Mesendoderm (in vitro differentiated cells): Measurements from ENCODE around the gene TRAPPC2.

Experiments
- DNase-seq: peaks from one replicate; pipeline ENCODE4 v3.0.0; 2013
- H2AK5ac ChIP-seq: 2 replicates; pipeline ENCODE4 v1.6.1; 2013; ENCODE audit warnings: low read length, inconsistent platforms
- H2BK120ac ChIP-seq: 2 replicates; pipeline ENCODE4 v1.6.1; 2013; ENCODE audit warnings: low read depth, mild to moderate bottlenecking, low read length, moderate library complexity, mixed read lengths
- H2BK15ac ChIP-seq: replicated peaks from 2 replicates; pipeline ENCODE4 v1.6.1; 2013; ENCODE audit warnings: low read depth, mild to moderate bottlenecking, moderate library complexity
- H2BK5ac ChIP-seq: 2 replicates; pipeline ENCODE4 v1.6.1; 2013; ENCODE audit warnings: low read length, inconsistent platforms
- H3K18ac ChIP-seq: 2 replicates; pipeline ENCODE4 v1.6.1; 2013; ENCODE audit warnings: mild to moderate bottlenecking, low read length, mixed read lengths
- H3K23ac ChIP-seq: one replicate; pipeline ENCODE4 v1.6.1; 2013; ENCODE audit warnings: low read length
- H3K27ac ChIP-seq: 2 replicates; pipeline ENCODE4 v1.5.1; 2013; ENCODE audit warnings: low read depth, mild to moderate bottlenecking, inconsistent platforms, low read length, moderate library complexity
- H3K27me3 ChIP-seq: 2 replicates; pipeline ENCODE4 v1.6.1; 2013; ENCODE audit warnings: low read length, control low read depth, mild to moderate bottlenecking, inconsistent platforms; ENCODE audit not compliant: insufficient read depth, poor library complexity
- H3K36me3 ChIP-seq: 2 replicates; pipeline ENCODE4 v1.6.1; 2013; ENCODE audit warnings: low read length, inconsistent platforms; ENCODE audit not compliant: control insufficient read depth, insufficient read depth
- H3K4ac ChIP-seq: one replicate; pipeline ENCODE4 v1.6.1; 2013; ENCODE audit warnings: low read depth, mild to moderate bottlenecking, low read length, moderate library complexity
- H3K4me1 ChIP-seq: 2 replicates; pipeline ENCODE4 v1.6.1; 2013; ENCODE audit warnings: low read depth, low read length, inconsistent platforms; ENCODE audit not compliant: control insufficient read depth
- H3K4me2 ChIP-seq: 2 replicates; pipeline ENCODE4 v1.6.1; 2013; ENCODE audit warnings: low read length
- H3K4me3 ChIP-seq: 2 replicates; pipeline ENCODE4 v1.5.1; 2013; ENCODE audit warnings: mild to moderate bottlenecking, low read length
- H3K56ac ChIP-seq: one replicate; pipeline ENCODE4 v1.6.1; 2013; ENCODE audit warnings: low read length
- H3K79me1 ChIP-seq: 2 replicates; pipeline ENCODE4 v1.6.1; 2013; ENCODE audit warnings: low read length, inconsistent platforms
- H3K79me2 ChIP-seq: 2 replicates; pipeline ENCODE4 v1.6.1; 2013; ENCODE audit warnings: mild to moderate bottlenecking, low read length; ENCODE audit not compliant: control insufficient read depth, insufficient read depth
- H3K9ac ChIP-seq: 2 replicates; pipeline ENCODE4 v1.6.1; 2013; ENCODE audit warnings: low read length, inconsistent platforms
- H4K5ac ChIP-seq: one replicate; pipeline ENCODE4 v1.6.1; 2013; ENCODE audit warnings: low read length
- H4K8ac ChIP-seq: one replicate; pipeline ENCODE4 v1.6.1; 2013; ENCODE audit warnings: low read depth, mild to moderate bottlenecking, control low read depth, low read length, moderate library complexity
- WGBS: extraction: QIAGEN DNeasy Blood & Tissue Kit; methylation state at CpG from one replicate; pipeline ENCODE4 v1.1.7; 2013; ENCODE audit warnings: low lambda C conversion rate, missing lambda C conversion rate; ENCODE audit not compliant: insufficient coverage; ENCODE audit errors: extremely low coverage; 5-methylcytosine and 5-hydroxymethylcytosine counted together

The TRAPPC2 gene

GRCh38 chrX:13717700-13718472, 16.5 kb downstream of the TRAPPC2 start:
- H3K9ac ChIP-seq = no peak overlapping the region
- H2BK5ac ChIP-seq = no peak overlapping the region
- DNase-seq = peak; percentile 54
- H3K27ac ChIP-seq = no peak overlapping the region
- H3K4me2 ChIP-seq = no peak overlapping the region
- H3K23ac ChIP-seq = no peak overlapping the region
- no peaks in the 10 kb centered on the region for H3K36me3 ChIP-seq
- H3K56ac ChIP-seq = no peak overlapping the region
- H2AK5ac ChIP-seq = no peak overlapping the region
- H2BK15ac ChIP-seq = no peak overlapping the region
- no CpG with 5 or more reads among the region's 7 CpGs for WGBS
- H3K79me2 ChIP-seq = no peaks in the 10 kb centered on the region
- no peak overlapping the region for H3K4me3 ChIP-seq
- no peaks in the 10 kb centered on the region for H3K4me1 ChIP-seq
- no peaks in the 10 kb centered on the region for H3K27me3 ChIP-seq
- no peak overlapping the region for H3K4ac ChIP-seq
- no peak overlapping the region for H4K8ac ChIP-seq
- H4K5ac ChIP-seq = no peak overlapping the region
- no peaks in the 10 kb centered on the region for H3K79me1 ChIP-seq
- no peak overlapping the region for H3K18ac ChIP-seq
- no peak overlapping the region for H2BK120ac ChIP-seq

GRCh38 chrX:13716905-13717304, 17.5 kb downstream of the TRAPPC2 start:
- no peaks in the 10 kb centered on the region for H3K79me1 ChIP-seq
- no peak overlapping the region for H3K4me2 ChIP-seq
- no CpG with 5 or more reads among the region's 6 CpGs for WGBS
- no peaks in the 10 kb centered on the region for H3K4me1 ChIP-seq
- H2BK5ac ChIP-seq = no peak overlapping the region
- H3K79me2 ChIP-seq = no peaks in the 10 kb centered on the region
- H3K9ac ChIP-seq = no peak overlapping the region
- no peak overlapping the region for H3K18ac ChIP-seq
- H3K27ac ChIP-seq = no peak overlapping the region
- no peak overlapping the region for H3K4ac ChIP-seq
- no peaks in the 10 kb centered on the region for H3K36me3 ChIP-seq
- no peak overlapping the region for H2BK120ac ChIP-seq
- H2AK5ac ChIP-seq = no peak overlapping the region
- no peak overlapping the region for H3K23ac ChIP-seq
- H4K8ac ChIP-seq = no peak overlapping the region
- DNase-seq = peak; percentile 7
- H2BK15ac ChIP-seq = no peak overlapping the region
- no peak overlapping the region for H4K5ac ChIP-seq
- no peak overlapping the region for H3K56ac ChIP-seq
- no peaks in the 10 kb centered on the region for H3K27me3 ChIP-seq
- H3K4me3 ChIP-seq = no peak overlapping the region

- H3K9ac ChIP-seq = no peak overlapping the region
- H2AK5ac ChIP-seq = no peak overlapping the region
- no peak overlapping the region for H3K56ac ChIP-seq
- no peaks in the 10 kb centered on the region for H3K4me1 ChIP-seq
- no peaks in the 10 kb centered on the region for H3K36me3 ChIP-seq
- H2BK120ac ChIP-seq = no peak overlapping the region
- H3K27ac ChIP-seq = no peak overlapping the region
- H2BK5ac ChIP-seq = no peak overlapping the region
- H3K27me3 ChIP-seq = no peaks in the 10 kb centered on the region
- no CpG with 5 or more reads among the region's 9 CpGs for WGBS
- H3K23ac ChIP-seq = no peak overlapping the region
- no peak overlapping the region for H3K18ac ChIP-seq
- no peak overlapping the region for H3K4me3 ChIP-seq
- no peak overlapping the region for H3K4ac ChIP-seq
- H3K4me2 ChIP-seq = no peak overlapping the region
- H2BK15ac ChIP-seq = no peak overlapping the region
- no peak for DNase-seq
- no peaks in the 10 kb centered on the region for H3K79me1 ChIP-seq
- no peak overlapping the region for H4K5ac ChIP-seq
- no peaks in the 10 kb centered on the region for H3K79me2 ChIP-seq
- no peak overlapping the region for H4K8ac ChIP-seq
Observed at GRCh38 chrX:13716455-13716854, 18.0 kb downstream of the TRAPPC2 start.

GRCh38 chrX:13711141-13711540, 23.3 kb downstream of the TRAPPC2 start:
- H3K79me1 ChIP-seq = no peaks in the 10 kb centered on the region
- no peak overlapping the region for H3K18ac ChIP-seq
- no peak overlapping the region for H3K4me2 ChIP-seq
- WGBS = no CpG with 5 or more reads among the region's 4 CpGs
- no peaks in the 10 kb centered on the region for H3K36me3 ChIP-seq
- H3K23ac ChIP-seq = no peak overlapping the region
- no peak for DNase-seq
- H4K8ac ChIP-seq = no peak overlapping the region
- no peak overlapping the region for H3K4ac ChIP-seq
- H2BK120ac ChIP-seq = no peak overlapping the region
- H3K9ac ChIP-seq = no peak overlapping the region
- H3K4me1 ChIP-seq = no peaks in the 10 kb centered on the region
- H3K27me3 ChIP-seq = no peaks in the 10 kb centered on the region
- no peaks in the 10 kb centered on the region for H3K79me2 ChIP-seq
- no peak overlapping the region for H2BK15ac ChIP-seq
- no peak overlapping the region for H2BK5ac ChIP-seq
- no peak overlapping the region for H3K27ac ChIP-seq
- no peak overlapping the region for H3K56ac ChIP-seq
- H4K5ac ChIP-seq = no peak overlapping the region
- H2AK5ac ChIP-seq = no peak overlapping the region
- no peak overlapping the region for H3K4me3 ChIP-seq

GRCh38 chrX:13703589-13703988, 30.8 kb downstream of the TRAPPC2 start:
- H3K56ac ChIP-seq = no peak overlapping the region
- H2BK5ac ChIP-seq = no peak overlapping the region
- H3K27ac ChIP-seq = no peak overlapping the region
- no peak overlapping the region for H3K9ac ChIP-seq
- no peak overlapping the region for H3K4me3 ChIP-seq
- no peak overlapping the region for H2BK120ac ChIP-seq
- H3K4me2 ChIP-seq = no peak overlapping the region
- H3K27me3 ChIP-seq = no peaks in the 10 kb centered on the region
- H2AK5ac ChIP-seq = no peak overlapping the region
- WGBS = no CpG with 5 or more reads among the region's 3 CpGs
- no peak for DNase-seq
- no peak overlapping the region for H2BK15ac ChIP-seq
- H4K8ac ChIP-seq = no peak overlapping the region
- no peak overlapping the region for H4K5ac ChIP-seq
- no peak overlapping the region for H3K18ac ChIP-seq
- H3K36me3 ChIP-seq = no peaks in the 10 kb centered on the region
- no peaks in the 10 kb centered on the region for H3K4me1 ChIP-seq
- peaks cover 15% of the 10 kb centered on the region for H3K79me2 ChIP-seq
- H3K4ac ChIP-seq = no peak overlapping the region
- no peak overlapping the region for H3K23ac ChIP-seq
- H3K79me1 ChIP-seq = no peaks in the 10 kb centered on the region

GRCh38 chrX:13703135-13703534, 31.3 kb downstream of the TRAPPC2 start:
- Histone ChIP-seq H2AK5ac (no peak overlapping the region), H3K4ac (no peak overlapping the region), H3K4me3 (no peak overlapping the region), H3K27me3 (no peaks in the 10 kb centered on the region), H3K4me1 (no peaks in the 10 kb centered on the region), H3K27ac (no peak overlapping the region), H3K79me2 (peaks cover 15% of the 10 kb centered on the region), H3K56ac (no peak overlapping the region), H3K36me3 (no peaks in the 10 kb centered on the region), H4K8ac (no peak overlapping the region), H2BK5ac (no peak overlapping the region), H3K79me1 (no peaks in the 10 kb centered on the region), H3K4me2 (no peak overlapping the region), H3K9ac (no peak overlapping the region), H2BK120ac (no peak overlapping the region), H3K23ac (no peak overlapping the region), H2BK15ac (no peak overlapping the region), H4K5ac (no peak overlapping the region), H3K18ac (no peak overlapping the region)
- no peak for DNase-seq
- WGBS = no CpG with 5 or more reads among the region's 3 CpGs
